ENCODE measurements around the gene APOBEC3H. TPM values are rescaled to one million over a fixed set of nuclear protein-coding genes. Genes with fewer than 3 reads are reported as not detected.
A peak's percentile ranks its signal among the peaks of the same experiment; 100 is the strongest.

Gene APOBEC3H
- total and polyA plus RNA-seq, 9 of the 15 experiments (the other 6 are each of a cell fraction or from before 2014, with no cell fraction given): 0.10 to 0.21 TPM; not detected in 7

DNA sequence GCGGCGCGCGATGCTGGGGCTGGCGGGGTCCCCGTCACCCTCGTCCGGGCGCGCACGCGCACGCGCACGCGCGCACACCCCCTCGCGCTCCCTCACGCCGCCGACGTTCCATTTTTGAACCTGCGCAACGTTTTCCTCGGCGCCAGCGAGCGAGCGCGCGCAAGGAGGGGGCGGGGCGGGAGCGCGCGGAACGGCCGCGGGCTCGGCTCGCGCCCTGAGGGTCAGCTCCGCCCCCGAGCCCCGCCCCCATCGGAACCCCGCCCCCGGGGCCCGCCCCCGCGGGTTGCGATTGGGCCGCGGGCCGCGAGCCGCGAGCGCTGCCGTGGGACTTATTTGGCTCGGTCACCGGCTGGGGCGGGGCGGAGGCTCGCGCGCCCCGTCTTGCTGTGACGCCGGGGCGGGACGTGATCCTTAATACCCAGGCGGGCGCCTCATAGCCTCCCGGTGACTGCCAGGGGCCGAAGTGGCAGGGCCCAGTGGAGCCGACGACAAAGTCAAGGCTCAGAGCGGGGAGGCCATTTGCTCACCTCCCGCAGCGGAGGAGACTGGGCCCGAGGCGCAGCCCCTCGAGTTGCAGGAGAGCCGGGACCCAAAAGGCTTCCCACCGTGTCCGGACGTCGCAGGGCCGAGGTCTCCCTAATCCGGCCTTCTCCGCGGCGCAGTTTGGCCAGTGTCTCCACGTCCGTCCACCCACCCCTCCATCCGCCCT is 55.6 kb downstream of the APOBEC3H start, which contains the start of gene CBX7:
TSS of gene CBX7 (minus strand) at position 170 of the 709 bp plus-strand sequence. CDS start 236 bp downstream, outside the sequence.
- Histone ChIP-seq H3K9ac (ENCODE audit: insufficient read depth in 1 of 2, low read depth in 2 of 2, low read length in 2 of 2) (peak within 1 kb of the TSS; percentile 70 to 94), H3K27ac (ENCODE audit: extremely low read depth, low read depth, low read length) (peak within 1 kb of the TSS; percentile 72)
- TF ChIP-seq, protein P1, sequence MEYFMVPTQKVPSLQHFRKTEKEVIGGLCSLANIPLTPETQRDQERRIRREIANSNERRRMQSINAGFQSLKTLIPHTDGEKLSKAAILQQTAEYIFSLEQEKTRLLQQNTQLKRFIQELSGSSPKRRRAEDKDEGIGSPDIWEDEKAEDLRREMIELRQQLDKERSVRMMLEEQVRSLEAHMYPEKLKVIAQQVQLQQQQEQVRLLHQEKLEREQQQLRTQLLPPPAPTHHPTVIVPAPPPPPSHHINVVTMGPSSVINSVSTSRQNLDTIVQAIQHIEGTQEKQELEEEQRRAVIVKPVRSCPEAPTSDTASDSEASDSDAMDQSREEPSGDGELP (CRISPR knock-in tag; IDR thresholded peaks at IDR 0.05; ENCODE audit: borderline replicate concordance): peak; percentile 47; the same call in 1 of the 2 replicates
- TF ChIP-seq POLR2G (IDR thresholded peaks at IDR 0.05; ENCODE audit: low read depth, low read length): peak; percentile 79
- no peak for TF ChIP-seq ZNF449 (CRISPR knock-in tag; IDR thresholded peaks at IDR 0.05)
- TF ChIP-seq MTA3 (IDR thresholded peaks at IDR 0.05; ENCODE audit: borderline replicate concordance): 0 out of 2 replicates have a peak, but pooled peaks have one; percentile 54
- TF ChIP-seq ZNF263 (CRISPR knock-in tag; IDR thresholded peaks at IDR 0.05; ENCODE audit: borderline replicate concordance): no peak
- TF ChIP-seq EGR1 (conservative IDR thresholded peaks at IDR 0.05): no peak
- TF ChIP-seq ZBTB7A (IDR thresholded peaks at IDR 0.05; ENCODE audit: borderline replicate concordance, control insufficient read depth, low read depth, low read length): peak; percentile 14; the same call in 1 of the 2 replicates
- peak; percentile 7 to 79; a peak in 2 of 4 replicates for TF ChIP-seq SRF (CRISPR knock-in tag; IDR thresholded peaks at IDR 0.05)
- TF ChIP-seq ZNF175 (CRISPR knock-in tag; IDR thresholded peaks at IDR 0.05; ENCODE audit: low read depth): no peak
- peak; percentile 63; the same call in 1 of the 2 replicates for TF ChIP-seq PHF8 (IDR thresholded peaks at IDR 0.05; ENCODE audit: borderline replicate concordance, low read length)
- TF ChIP-seq ZNF766 (CRISPR knock-in tag; conservative IDR thresholded peaks at IDR 0.05): peak; percentile 85
- TF ChIP-seq POLR3G (IDR thresholded peaks at IDR 0.05; ENCODE audit: extremely low read depth, insufficient read length, insufficient replicate concordance): no peak
- TF ChIP-seq HNRNPLL (IDR thresholded peaks at IDR 0.05; ENCODE audit: low read depth, low read length, poor library complexity, severe bottlenecking): peak; percentile 66
- TF ChIP-seq ATF1 (CRISPR knock-in tag; IDR thresholded peaks at IDR 0.05): no peak
- peak; percentile 52 for TF ChIP-seq ATF1 (tag; IDR thresholded peaks at IDR 0.05)
- no peak for TF ChIP-seq RBM14 (IDR thresholded peaks at IDR 0.05; ENCODE audit: borderline replicate concordance, insufficient read depth, low read depth, low read length)
- no peak for TF ChIP-seq BRCA1 (IDR thresholded peaks at IDR 0.05)
- TF ChIP-seq BRCA1 (CRISPR knock-in tag; IDR thresholded peaks at IDR 0.05): no peak

More for the DNA sequence above, 55.6 kb downstream of the APOBEC3H start, which contains the start of gene CBX7:
- Histone ChIP-seq H4K20me1 (replicated peaks; ENCODE audit: control insufficient read depth, insufficient read depth, low read length) (no peaks in the 10 kb centered on the region), H3K27me3 (ENCODE audit: control insufficient read depth in 2 of 2, insufficient read depth in 2 of 2, low read length in 2 of 2) (no peaks in the 10 kb centered on the region), H3K36me3 (ENCODE audit: control insufficient read depth, insufficient read depth, low read length) (no peaks in the 10 kb centered on the region), H3K9me1 (ENCODE audit: control insufficient read depth, insufficient read depth, low read length) (no peaks in the 10 kb centered on the region), H3K4me1 (replicated peaks in 1 of 2; ENCODE audit: control insufficient read depth in 2 of 2, insufficient read depth in 2 of 2, low read length in 2 of 2) (peaks cover 0 to 29% of the 10 kb centered on the region in 2 experiments; a peak in 3 of 5 replicates), H3K9me3 (replicated peaks; ENCODE audit: control insufficient read depth, insufficient read depth, low read depth, low read length) (no peaks in the 10 kb centered on the region), H3K4me2 (ENCODE audit: insufficient read depth, low read length) (peak within 1 kb of the TSS; percentile 80), H2AFZ (ENCODE audit: low read depth, low read length) (peak within 1 kb of the TSS; percentile 86), H3K79me2 (ENCODE audit: control insufficient read depth, insufficient read depth, low read length) (no peaks in the 10 kb centered on the region), H3K4me3 (peak within 1 kb of the TSS; percentile 45)
- peak; percentile 96 for ATAC-seq
- DNase-seq (ENCODE audit: extremely low read depth in 1 of 4, low spot score in 3 of 4): peak; percentile 87 to 96 (median 94)
- no peak for FAIRE-seq
- BruUV-seq (replicated peaks): no TSS peak
- ChIA-PET POLR2A (interaction anchor here (0.6 to 1.2 kb wide), 3 partner anchors 157 to 370 kb away, joined by 3 read pairs; no protein-coding TSS in a partner anchor), CTCF (ENCODE audit: low intra/inter-chr PET ratio) (no interaction called here)
- WGBS (ENCODE audit: insufficient coverage, low coverage, missing lambda C conversion rate): under 1% methylated on average over 24 of the region's 98 CpGs
- intact Hi-C loops (cut with micrococcal nuclease) (no loop called here), in situ Hi-C loops (cut with MboI) (no loop called here)

All from K562 (cell line).